ENCODE results near the gene BRMS1L. TPM values are rescaled to one million over a fixed set of nuclear protein-coding genes. Genes with fewer than 3 reads are reported as not detected.

The BRMS1L gene
- total and polyA plus RNA-seq, 10 of the 15 experiments (the other 5 are each of a cell fraction or from before 2014, with no cell fraction given): 5.3 to 26.7 (median 8.3) TPM

DNA sequence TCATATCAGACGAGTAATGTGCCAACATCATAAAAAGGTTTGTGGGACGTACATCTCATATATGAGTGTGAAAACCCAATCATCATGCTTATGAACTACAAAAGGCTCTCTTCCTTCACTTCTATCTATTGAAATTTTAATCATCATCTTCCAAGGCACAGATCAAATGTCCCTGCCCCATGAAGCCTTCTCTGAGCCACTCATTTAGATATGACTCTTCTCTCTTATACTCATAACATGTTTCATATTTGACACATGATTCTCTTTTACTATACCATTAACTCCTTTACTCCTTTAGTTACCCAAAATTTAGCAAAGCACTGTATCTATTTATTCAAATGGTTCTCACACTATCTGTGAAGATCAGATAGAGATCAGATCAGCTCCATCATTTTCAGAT is 39.3 kb upstream of the BRMS1L start:
- Histone ChIP-seq H3K4me1 (ENCODE audit: control insufficient read depth, insufficient read depth, low read length) (no peaks in the 10 kb centered on the region), H3K27ac (ENCODE audit: control insufficient read depth, insufficient read depth) (no peak overlapping the region), H4K20me1 (ENCODE audit: control insufficient read depth, insufficient read depth) (no peaks in the 10 kb centered on the region), H3K9me3 (replicated peaks; ENCODE audit: control insufficient read depth, insufficient read depth, low read length) (no peaks in the 10 kb centered on the region; the same call in 1 of the 3 replicates), H3K9ac (ENCODE audit: control insufficient read depth, insufficient read depth, low read length) (no peak overlapping the region), H3K27me3 (replicated peaks in 1 of 2; ENCODE audit: control insufficient read depth in 2 of 2, insufficient read depth in 2 of 2, low read length in 1 of 2) (no peaks in the 10 kb centered on the region), H3K79me2 (ENCODE audit: control insufficient read depth, insufficient read depth, low read length) (no peaks in the 10 kb centered on the region), H2AFZ (ENCODE audit: control insufficient read depth, low read depth, low read length) (no peak overlapping the region), H3K36me3 (ENCODE audit: control insufficient read depth in 2 of 2, insufficient read depth in 2 of 2, low read length in 1 of 2) (no peaks in the 10 kb centered on the region), H3K4me3 (no peak overlapping the region), H3K4me2 (ENCODE audit: control insufficient read depth, insufficient read depth) (no peak overlapping the region)
- SMC1A ChIA-PET (ENCODE audit: uncharacterized antibody, unreplicated experiment): interaction anchor here (1.4 kb wide), 1 partner anchor 13 kb away, joined by 3 read pairs; no protein-coding TSS in a partner anchor
- CTCF ChIA-PET: interaction anchor here (0.9 to 1.2 kb wide), 4 partner anchors 8 to 28 kb away, joined by 3 to 6 read pairs (median 4); no protein-coding TSS in a partner anchor
- POLR2A ChIA-PET: interaction anchor here (1.1 kb wide), 1 partner anchor 358 kb away, joined by 6 read pairs; no protein-coding TSS in a partner anchor
- in situ Hi-C loops (cut with MboI): no loop called here
- intact Hi-C loops (cut with micrococcal nuclease; ENCODE audit: unreplicated experiment): no loop called here
- no peak for DNase-seq (ENCODE audit: low read depth, low spot score)
- WGBS (ENCODE audit: insufficient coverage, insufficient replicate concordance, low lambda C conversion rate, missing lambda C conversion rate): 100% methylated on average over 2 of the region's 2 CpGs
- FAIRE-seq: no peak
- no TSS peak for BruUV-seq (replicated peaks)
- ATAC-seq: no peak
- RAD21 ChIA-PET (ENCODE audit: unreplicated experiment): interaction anchor here (1.0 kb wide), 1 partner anchor 11 kb away, joined by 3 read pairs; no protein-coding TSS in a partner anchor
- no peak for TF ChIP-seq NFXL1 (IDR thresholded peaks at IDR 0.05; ENCODE audit: borderline replicate concordance)
- TF ChIP-seq SP1 (IDR thresholded peaks at IDR 0.05; ENCODE audit: low read depth, low read length): no peak
- TF ChIP-seq NBN (IDR thresholded peaks at IDR 0.05): no peak
- no peak for TF ChIP-seq CREM (IDR thresholded peaks at IDR 0.05; ENCODE audit: low read depth)
- no peak for TF ChIP-seq KAT2A (conservative IDR thresholded peaks at IDR 0.05; ENCODE audit: control insufficient read depth, low read depth, low read length)

DNA sequence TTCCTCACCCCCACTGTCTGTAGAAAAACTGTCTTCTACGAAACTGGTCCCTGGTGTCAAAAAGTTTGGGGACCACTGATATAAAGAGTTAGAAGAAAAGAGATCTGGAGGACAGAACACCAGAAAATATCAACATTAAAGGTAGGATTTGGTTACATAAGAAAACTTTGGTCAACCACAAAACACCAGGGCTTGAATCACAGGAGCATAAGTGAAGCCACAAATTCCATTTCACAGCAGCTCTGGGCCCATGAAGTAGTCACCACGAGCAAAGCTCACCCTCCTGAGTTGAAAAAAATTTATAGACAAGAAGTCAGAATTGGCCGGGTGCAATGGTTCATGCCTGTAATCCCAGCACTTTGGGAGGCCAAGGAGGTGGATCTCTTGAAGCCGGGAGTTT is 36.5 kb upstream of the BRMS1L start:
- ATAC-seq (no peak), DNase-seq (ENCODE audit: low read depth, low spot score) (no peak), FAIRE-seq (no peak)
- SMC1A ChIA-PET (ENCODE audit: uncharacterized antibody, unreplicated experiment): no interaction called here
- 86% methylated on average over 4 of the region's 4 CpGs for WGBS (ENCODE audit: insufficient coverage, insufficient replicate concordance, low lambda C conversion rate, missing lambda C conversion rate)
- Histone ChIP-seq H3K4me2 (ENCODE audit: control insufficient read depth, insufficient read depth) (no peak overlapping the region), H3K4me3 (no peak overlapping the region), H3K9me3 (replicated peaks; ENCODE audit: control insufficient read depth, insufficient read depth, low read length) (no peaks in the 10 kb centered on the region), H3K79me2 (ENCODE audit: control insufficient read depth, insufficient read depth, low read length) (no peaks in the 10 kb centered on the region), H3K36me3 (ENCODE audit: control insufficient read depth in 2 of 2, insufficient read depth in 2 of 2, low read length in 1 of 2) (no peaks in the 10 kb centered on the region), H3K4me1 (ENCODE audit: control insufficient read depth, insufficient read depth, low read length) (no peaks in the 10 kb centered on the region), H2AFZ (ENCODE audit: control insufficient read depth, low read depth, low read length) (no peak overlapping the region), H3K9ac (ENCODE audit: control insufficient read depth, insufficient read depth, low read length) (no peak overlapping the region), H4K20me1 (ENCODE audit: control insufficient read depth, insufficient read depth) (no peaks in the 10 kb centered on the region), H3K27ac (ENCODE audit: control insufficient read depth, insufficient read depth) (no peak overlapping the region), H3K27me3 (replicated peaks in 1 of 2; ENCODE audit: control insufficient read depth in 2 of 2, insufficient read depth in 2 of 2, low read length in 1 of 2) (no peaks in the 10 kb centered on the region)
- in situ Hi-C loops (cut with MboI) (no loop called here), intact Hi-C loops (cut with micrococcal nuclease; ENCODE audit: unreplicated experiment) (no loop called here)
- BruUV-seq (replicated peaks): no TSS peak
- CTCF ChIA-PET: interaction anchor here (1.0 kb wide), 1 partner anchor 10 kb away, joined by 3 read pairs; no protein-coding TSS in a partner anchor
- RAD21 ChIA-PET (ENCODE audit: unreplicated experiment): no interaction called here
- POLR2A ChIA-PET: no interaction called here
- TF ChIP-seq RB1 (IDR thresholded peaks at IDR 0.05; ENCODE audit: borderline replicate concordance): no peak
- TF ChIP-seq MEF2A (IDR thresholded peaks at IDR 0.05; ENCODE audit: insufficient read depth, low read depth, low read length): no peak
- no peak for TF ChIP-seq NKRF (conservative IDR thresholded peaks at IDR 0.05)
- no peak for TF ChIP-seq PRDM15 (CRISPR knock-in tag; IDR thresholded peaks at IDR 0.05)
- TF ChIP-seq BRCA1 (IDR thresholded peaks at IDR 0.05; ENCODE audit: low read depth, low read length): no peak
- TF ChIP-seq ELK1 (IDR thresholded peaks at IDR 0.05; ENCODE audit: low read depth, low read length): no peak
- TF ChIP-seq SMC3 (IDR thresholded peaks at IDR 0.05; ENCODE audit: borderline replicate concordance, low read length): no peak
